ENCODE data around the gene TAF10. TPM values are rescaled to one million over a fixed set of nuclear protein-coding genes. Genes with fewer than 3 reads are reported as not detected.

The TAF10 gene
- total and polyA plus RNA-seq, 9 donors = 40.0 to 183 (median 76.8) TPM

DNA sequence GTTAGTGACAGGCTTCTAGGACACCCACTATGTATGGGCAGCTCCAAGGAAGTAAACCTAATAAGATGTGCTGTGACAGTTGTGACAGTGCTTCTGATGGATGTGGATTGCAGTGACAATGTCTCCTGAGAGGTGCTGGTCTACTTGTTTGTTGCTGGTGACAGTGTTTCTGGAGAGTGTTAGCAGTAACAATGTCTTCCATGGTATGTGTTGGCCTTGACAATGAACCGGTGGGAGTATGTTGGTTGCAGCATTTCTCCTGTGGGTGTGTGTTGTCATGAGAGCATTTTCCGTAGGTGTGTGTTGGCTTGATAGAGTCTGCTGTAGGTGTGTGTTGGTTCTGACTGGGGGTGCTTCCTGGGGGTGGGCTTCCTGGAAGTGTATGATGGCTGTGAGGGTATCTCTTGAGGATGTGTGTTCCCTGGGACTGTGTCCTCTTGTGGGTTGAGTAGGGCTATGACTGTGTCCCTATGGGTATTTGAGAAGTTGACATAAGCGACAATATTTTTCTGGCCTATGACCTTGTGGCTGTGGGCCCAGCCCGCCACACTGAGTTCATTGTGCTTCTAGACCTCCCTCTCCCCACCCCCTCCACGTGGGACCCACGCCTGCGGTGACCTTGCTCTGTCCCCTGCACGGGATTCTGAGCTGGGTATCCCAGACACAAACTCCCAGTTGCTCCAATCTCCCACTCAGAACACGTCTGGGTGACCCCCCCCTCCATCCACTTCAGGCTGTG, 42.4 kb upstream of the TAF10 start:
- H3K4me1 ChIP-seq (ENCODE audit: insufficient read depth) = peaks cover 8% of the 10 kb centered on the region
- H3K27ac ChIP-seq = peak overlapping the region; percentile 58 to 71
- TF ChIP-seq EP300 (IDR thresholded peaks at IDR 0.05) = no peak
- TF ChIP-seq POLR2A (IDR thresholded peaks at IDR 0.05) = no peak
- no peak for TF ChIP-seq CTCF (IDR thresholded peaks at IDR 0.05)
- peak in 3 of 5 donors; percentile 37 to 57 (median 40) for DNase-seq
- H3K27me3 ChIP-seq = no peaks in the 10 kb centered on the region
- no peaks in the 10 kb centered on the region for H3K36me3 ChIP-seq
- no peaks in the 10 kb centered on the region for H3K9me3 ChIP-seq
- H3K4me3 ChIP-seq = peak overlapping the region; percentile 53
- 23 to 26% (median 24%) methylated on average over 9 of the region's 9 CpGs for WGBS, 3 donors
- intact Hi-C loops (cut with DNase I) = no loop called here

- H3K27ac ChIP-seq = no peak overlapping the region
- peaks cover 8% of the 10 kb centered on the region for H3K4me1 ChIP-seq (ENCODE audit: insufficient read depth)
Measured at GRCh38 chr11:6653656-6654055, 41.6 kb upstream of the TAF10 start.

DNA sequence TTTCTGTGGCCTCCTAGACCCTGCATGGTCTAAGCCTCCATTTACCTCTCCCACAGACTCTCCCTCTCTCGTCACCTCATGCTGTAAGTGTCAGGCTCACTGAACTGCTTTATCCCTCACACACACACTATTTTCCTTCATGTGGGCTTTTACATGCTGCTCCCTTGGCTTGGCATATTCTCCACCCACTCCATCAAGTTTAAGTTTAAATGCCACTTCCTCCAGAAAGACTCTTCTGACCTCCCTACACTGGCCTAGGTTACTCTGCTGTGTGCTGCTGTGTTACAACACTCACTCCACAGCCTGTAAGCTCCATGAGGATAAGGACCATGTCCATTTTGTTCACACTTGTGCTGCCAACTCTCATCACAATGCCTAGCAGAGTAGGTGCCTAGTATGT, 41.1 kb upstream of the TAF10 start:
- H3K4me3 ChIP-seq = no peak overlapping the region
- no peaks in the 10 kb centered on the region for H3K27me3 ChIP-seq
- no peak for TF ChIP-seq CTCF (IDR thresholded peaks at IDR 0.05)
- TF ChIP-seq POLR2A (IDR thresholded peaks at IDR 0.05) = no peak
- TF ChIP-seq EP300 (IDR thresholded peaks at IDR 0.05) = no peak
- no peak overlapping the region for H3K27ac ChIP-seq
- no peaks in the 10 kb centered on the region for H3K36me3 ChIP-seq
- H3K9me3 ChIP-seq = no peaks in the 10 kb centered on the region
- 87 to 100% (median 95%) methylated on average over 1 of the region's 1 CpG for WGBS, 3 donors
- DNase-seq = no peak
- peaks cover 11% of the 10 kb centered on the region for H3K4me1 ChIP-seq (ENCODE audit: insufficient read depth)
- intact Hi-C loops (cut with DNase I) = no loop called here

More at GRCh38 chr11:6653656-6654055, 41.6 kb upstream of the TAF10 start:
- Histone ChIP-seq H3K27me3 (no peaks in the 10 kb centered on the region), H3K4me3 (no peak overlapping the region), H3K9me3 (no peaks in the 10 kb centered on the region), H3K36me3 (no peaks in the 10 kb centered on the region)
- TF ChIP-seq EP300 (IDR thresholded peaks at IDR 0.05) (no peak), POLR2A (IDR thresholded peaks at IDR 0.05) (no peak), CTCF (IDR thresholded peaks at IDR 0.05) (no peak)
- intact Hi-C loops (cut with DNase I) = no loop called here
- WGBS, 3 donors = 59 to 65% (median 65%) methylated on average over 2 of the region's 2 CpGs
- no peak for DNase-seq

GRCh38 chr11:6652182-6652581, 40.2 kb upstream of the TAF10 start:
- no peaks in the 10 kb centered on the region for H3K9me3 ChIP-seq
- H3K4me1 ChIP-seq (ENCODE audit: insufficient read depth) = peaks cover 14% of the 10 kb centered on the region
- 52 to 64% (median 52%) methylated on average over 3 of the region's 3 CpGs for WGBS, 3 donors
- H3K4me3 ChIP-seq = no peak overlapping the region
- intact Hi-C loops (cut with DNase I) = no loop called here
- no peaks in the 10 kb centered on the region for H3K27me3 ChIP-seq
- DNase-seq = no peak
- H3K36me3 ChIP-seq = no peaks in the 10 kb centered on the region
- no peak overlapping the region for H3K27ac ChIP-seq
- TF ChIP-seq EP300 (IDR thresholded peaks at IDR 0.05) (no peak), POLR2A (IDR thresholded peaks at IDR 0.05) (no peak), CTCF (IDR thresholded peaks at IDR 0.05) (no peak)
